GM13976 (cell line): Measurements from ENCODE around the gene TTC34.

ENCODE experiments used
- DNase-seq: peaks from one replicate; pipeline ENCODE4 v3.0.0; 2012; ENCODE audit warnings: low spot score
- in situ Hi-C: fragments of 300-500 bp; cut with MboI; formaldehyde crosslinking; loops from one replicate; pipeline ENCODE4 v1.12.0; 2022; ENCODE audit warnings: low sequenced_read_pairs, mixed read lengths, inconsistent platforms; ENCODE audit not compliant: unreplicated experiment
- TF ChIP-seq, protein P1 (sequence below): IDR thresholded peaks from 2 replicates; pipeline ENCODE4 v1.5.1; 2012; ENCODE audit warnings: borderline replicate concordance, mild to moderate bottlenecking; ENCODE audit not compliant: insufficient read depth; ENCODE audit errors: extremely low read depth, missing control alignments, control extremely low read depth

TTC34 gene

DNA sequence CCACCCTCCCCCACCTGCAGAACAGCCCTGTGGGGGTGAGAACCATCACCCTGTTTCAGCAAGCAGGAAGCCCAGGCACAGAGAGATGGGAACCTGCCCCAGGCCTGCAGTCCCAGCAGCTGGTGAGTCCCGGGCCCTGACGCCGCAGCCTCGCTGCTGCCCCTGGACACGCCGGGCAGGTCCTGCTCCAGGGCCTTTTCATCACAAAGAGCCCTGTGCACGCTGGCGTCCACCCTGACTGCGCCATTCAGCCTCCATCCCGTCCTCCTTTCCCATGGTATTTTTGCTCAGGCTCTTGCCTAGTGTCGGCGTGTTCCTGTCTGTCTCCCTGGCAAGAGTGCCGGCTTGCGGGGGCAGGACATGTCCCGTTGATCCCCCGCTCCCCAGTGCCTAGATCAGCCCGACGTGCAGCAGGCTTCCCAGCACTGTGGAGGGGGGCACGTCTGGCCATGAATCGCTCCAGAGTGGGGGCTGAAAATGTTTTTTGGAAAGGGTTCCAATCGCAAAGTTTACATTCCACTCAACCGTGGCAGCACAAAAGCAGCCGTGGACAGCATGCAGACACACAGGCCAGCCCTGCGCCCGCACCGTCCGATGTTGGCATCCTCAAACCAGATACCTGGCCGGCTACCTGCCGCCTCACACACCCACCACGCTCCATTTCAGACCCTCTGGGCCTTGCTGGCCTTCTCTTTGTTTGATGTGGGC, 6.3 kb upstream of the TTC34 start:
- DNase-seq: no peak
- TF ChIP-seq, protein P1, sequence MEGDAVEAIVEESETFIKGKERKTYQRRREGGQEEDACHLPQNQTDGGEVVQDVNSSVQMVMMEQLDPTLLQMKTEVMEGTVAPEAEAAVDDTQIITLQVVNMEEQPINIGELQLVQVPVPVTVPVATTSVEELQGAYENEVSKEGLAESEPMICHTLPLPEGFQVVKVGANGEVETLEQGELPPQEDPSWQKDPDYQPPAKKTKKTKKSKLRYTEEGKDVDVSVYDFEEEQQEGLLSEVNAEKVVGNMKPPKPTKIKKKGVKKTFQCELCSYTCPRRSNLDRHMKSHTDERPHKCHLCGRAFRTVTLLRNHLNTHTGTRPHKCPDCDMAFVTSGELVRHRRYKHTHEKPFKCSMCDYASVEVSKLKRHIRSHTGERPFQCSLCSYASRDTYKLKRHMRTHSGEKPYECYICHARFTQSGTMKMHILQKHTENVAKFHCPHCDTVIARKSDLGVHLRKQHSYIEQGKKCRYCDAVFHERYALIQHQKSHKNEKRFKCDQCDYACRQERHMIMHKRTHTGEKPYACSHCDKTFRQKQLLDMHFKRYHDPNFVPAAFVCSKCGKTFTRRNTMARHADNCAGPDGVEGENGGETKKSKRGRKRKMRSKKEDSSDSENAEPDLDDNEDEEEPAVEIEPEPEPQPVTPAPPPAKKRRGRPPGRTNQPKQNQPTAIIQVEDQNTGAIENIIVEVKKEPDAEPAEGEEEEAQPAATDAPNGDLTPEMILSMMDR: no peak
- in situ Hi-C loops: no loop called here

DNA sequence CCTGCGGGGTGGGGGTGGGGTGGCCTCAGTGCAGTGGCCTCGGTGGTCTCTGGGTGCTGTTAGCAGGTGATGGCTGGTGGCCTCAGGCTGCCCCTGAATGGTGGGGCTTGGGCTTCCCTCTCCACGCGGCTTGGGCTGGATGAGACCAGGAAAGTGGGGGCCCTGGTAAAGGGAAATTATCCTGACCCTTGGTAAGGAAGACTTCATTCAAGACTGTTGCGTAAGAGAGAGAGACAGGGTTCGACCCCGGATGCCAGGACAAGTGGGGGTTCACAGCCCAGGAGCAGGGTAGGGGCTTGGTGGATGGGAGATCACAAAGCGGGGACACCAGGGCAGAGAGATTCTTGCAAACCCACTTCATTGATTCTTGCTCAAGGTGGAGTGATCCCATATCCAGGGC, 5.5 kb upstream of the TTC34 start:
- in situ Hi-C loops: no loop called here
- DNase-seq: no peak
- TF ChIP-seq, protein P1: no peak

DNA sequence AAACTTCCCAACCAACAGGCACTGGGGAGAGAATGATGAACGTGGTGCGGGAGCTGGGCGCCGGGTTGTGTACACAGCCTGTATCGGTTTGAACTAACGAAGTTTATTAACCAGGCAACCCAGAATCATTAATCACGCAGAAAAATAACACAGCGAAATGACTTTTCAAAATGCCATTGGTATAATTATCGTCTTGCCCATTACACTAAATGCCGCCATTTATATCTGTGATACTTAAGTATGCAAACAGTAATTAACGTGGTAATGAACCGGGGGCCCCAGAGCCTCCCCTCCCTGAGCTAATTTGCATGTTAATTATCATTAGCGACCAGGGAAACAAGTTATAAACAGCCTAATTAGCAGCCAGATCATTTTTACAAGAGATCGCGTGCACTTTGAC, 5.1 kb upstream of the TTC34 start:
- TF ChIP-seq, protein P1: no peak
- no peak for DNase-seq
- in situ Hi-C loops: no loop called here

DNA sequence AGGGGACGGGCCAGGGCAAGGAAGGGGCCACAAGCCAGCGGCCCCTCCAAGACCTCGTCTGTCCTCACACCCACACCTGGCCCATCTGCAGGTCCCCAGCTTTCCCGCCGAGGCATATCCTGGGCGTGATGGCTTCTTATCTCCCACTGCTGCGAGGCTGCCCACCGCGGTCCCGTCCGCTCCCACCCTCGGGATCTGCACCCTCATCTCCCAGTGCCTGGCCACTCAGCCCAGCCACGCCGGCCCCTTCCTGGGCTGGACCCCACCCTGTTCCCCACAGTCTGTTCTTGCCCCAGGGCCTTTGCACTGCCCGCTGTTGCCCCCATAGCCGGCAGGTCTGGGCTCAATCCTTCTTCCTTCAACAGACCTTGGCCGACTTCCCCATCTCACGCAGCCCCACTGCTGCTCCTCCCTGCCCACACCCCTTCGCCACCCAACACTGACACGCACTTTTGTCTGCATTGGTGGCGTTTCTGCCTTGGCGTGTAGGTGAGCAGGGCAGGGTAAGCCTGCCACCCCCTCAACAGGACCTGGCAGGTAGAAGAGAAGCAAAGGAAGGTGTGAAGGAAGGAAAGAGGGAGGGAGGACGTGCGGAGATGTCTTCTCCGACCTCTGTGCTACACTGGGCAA, 4.4 kb upstream of the TTC34 start:
- in situ Hi-C loops: no loop called here
- TF ChIP-seq, protein P1: no peak
- DNase-seq: no peak

DNA sequence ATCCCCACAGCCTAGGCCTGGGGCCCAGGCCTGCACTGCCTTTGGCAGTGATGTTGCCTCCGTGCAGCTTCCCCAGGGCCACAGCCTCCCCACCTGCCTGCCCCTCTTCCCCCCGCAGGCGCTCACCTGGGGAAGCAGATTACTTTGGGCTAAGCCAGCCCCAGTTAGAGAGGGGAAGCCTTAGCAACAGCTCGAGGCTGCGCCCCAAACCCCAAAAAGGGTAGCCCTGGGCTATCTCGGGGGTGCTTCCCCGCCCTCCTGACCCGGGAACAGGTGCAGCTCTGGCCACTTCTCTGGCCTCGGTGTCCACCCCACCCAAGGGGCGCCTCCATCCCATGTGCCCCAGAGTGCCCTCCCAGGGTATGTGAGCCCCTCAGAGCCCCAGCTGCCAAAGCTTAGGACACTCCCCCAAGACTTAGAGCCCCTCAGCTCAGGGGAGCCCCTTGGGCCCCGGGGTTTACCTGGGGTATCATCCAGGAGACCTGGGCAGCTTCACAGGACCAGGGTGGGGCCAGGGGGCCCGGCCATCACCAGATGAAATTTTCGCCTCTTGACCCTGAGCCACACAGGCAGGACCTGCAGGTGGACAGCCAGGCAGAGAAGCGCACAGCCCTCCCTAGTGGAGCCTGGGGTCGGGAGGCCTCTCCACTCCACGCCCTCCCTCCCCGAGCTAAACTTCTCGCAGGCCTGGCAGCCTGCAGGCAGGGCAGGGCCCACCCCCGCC, 3.3 kb upstream of the TTC34 start:
- in situ Hi-C loops: no loop called here
- TF ChIP-seq, protein P1: no peak
- DNase-seq: no peak

DNA sequence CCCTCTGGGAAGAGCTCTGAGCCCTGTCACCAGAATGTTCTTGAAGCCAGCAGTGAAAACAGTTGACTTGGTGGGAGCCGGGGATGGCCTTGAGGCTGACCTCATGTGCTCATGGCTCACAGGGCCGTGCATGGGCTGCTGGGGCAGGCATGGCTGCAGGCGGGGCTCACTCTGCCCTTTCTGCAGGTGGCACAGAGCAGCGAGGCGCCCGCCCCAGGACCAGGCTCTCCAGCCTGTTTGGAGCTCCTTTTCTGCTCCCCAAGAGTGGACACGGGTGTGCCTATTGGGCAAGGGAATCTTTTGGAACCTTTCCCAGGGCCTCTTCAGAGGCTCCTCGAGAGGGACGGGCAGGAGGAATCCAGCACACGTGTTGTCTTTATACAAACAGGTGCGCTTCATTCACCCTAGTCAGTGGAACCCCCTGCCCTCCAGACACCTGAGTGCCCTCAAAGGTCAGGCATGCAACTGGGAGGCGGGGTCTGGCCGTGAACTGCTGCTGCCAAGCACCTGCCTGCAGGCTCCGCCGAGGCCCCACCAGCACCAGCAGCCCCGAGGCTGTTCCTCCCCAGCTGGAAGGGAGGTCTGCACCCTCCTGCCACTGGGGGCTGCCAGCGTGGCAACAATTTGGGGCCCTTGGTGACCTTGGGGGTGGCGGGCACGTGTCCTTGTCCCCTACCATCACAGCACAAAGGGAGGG, 2.6 kb upstream of the TTC34 start:
- in situ Hi-C loops: no loop called here
- TF ChIP-seq, protein P1: no peak
- no peak for DNase-seq
